Osteoblast (primary cell): ENCODE data around the gene CCDC82. TPM values are rescaled to one million over a fixed set of nuclear protein-coding genes. Genes with fewer than 3 reads are reported as not detected.

ENCODE experiments used
- DNase-seq: peaks from one replicate; pipeline ENCODE4 v3.0.0; 2011; ENCODE audit warnings: low spot score, mixed read lengths; ENCODE audit not compliant: insufficient read length; ENCODE audit errors: missing footprints
- H2AFZ ChIP-seq: 2 replicates; pipeline ENCODE4 v1.6.0; 2011; ENCODE audit warnings: mild to moderate bottlenecking, low read length
- H3K27ac ChIP-seq: 2 replicates; pipeline ENCODE4 v1.5.1; 2011; ENCODE audit warnings: mild to moderate bottlenecking, low read depth, low read length, moderate library complexity
- H3K27me3 ChIP-seq: 2 replicates; pipeline ENCODE4 v1.6.0; 2012; ENCODE audit warnings: mild to moderate bottlenecking, control low read depth, inconsistent platforms, low read length, moderate library complexity; ENCODE audit not compliant: insufficient read depth
- H3K36me3 ChIP-seq: 2 replicates; pipeline ENCODE4 v1.5.1; 2011; ENCODE audit warnings: mild to moderate bottlenecking, low read length, control low read depth, moderate library complexity; ENCODE audit not compliant: insufficient read depth
- H3K4me1 ChIP-seq: 2 replicates; pipeline ENCODE4 v1.5.1; 2011; ENCODE audit warnings: mild to moderate bottlenecking, low read length, control low read depth, moderate library complexity; ENCODE audit not compliant: insufficient read depth
- H3K4me2 ChIP-seq: 2 replicates; pipeline ENCODE4 v1.6.0; 2011; ENCODE audit warnings: mild to moderate bottlenecking, low read length; ENCODE audit not compliant: insufficient read depth
- H3K4me3 ChIP-seq: fragments of 200-600 bp; sonication (generic); 3 replicates; pipeline ENCODE4 v1.5.1; 2012; ENCODE audit warnings: mild to moderate bottlenecking, low read length, inconsistent platforms; ENCODE audit not compliant: insufficient read depth
- H3K79me2 ChIP-seq: 2 replicates; pipeline ENCODE4 v1.6.0; 2012; ENCODE audit warnings: mild to moderate bottlenecking, low read length, control low read depth, inconsistent platforms; ENCODE audit not compliant: insufficient read depth
- H3K9me3 ChIP-seq: 2 replicates; pipeline ENCODE4 v1.5.1; 2011; ENCODE audit warnings: low read depth, low read length, control low read depth
- H4K20me1 ChIP-seq: 2 replicates; pipeline ENCODE4 v1.6.0; 2012; ENCODE audit warnings: mild to moderate bottlenecking, low read length, control low read depth; ENCODE audit not compliant: insufficient read depth
- total RNA-seq: library from RNA; depleted of rRNA; stranded (reverse); fragments of >200 nt; gene quantifications from 2 replicates; pipeline ENCODE4 v1.2.3, GENCODE V29; 2012
- TF ChIP-seq, protein P1 (sequence below): IDR thresholded peaks from 2 replicates; pipeline ENCODE4 v1.5.1; 2011; ENCODE audit warnings: mild to moderate bottlenecking, low read depth, low read length, moderate library complexity; ENCODE audit errors: extremely low read depth

The CCDC82 gene
- total RNA-seq, 1 donor, result 19.5 TPM

DNA sequence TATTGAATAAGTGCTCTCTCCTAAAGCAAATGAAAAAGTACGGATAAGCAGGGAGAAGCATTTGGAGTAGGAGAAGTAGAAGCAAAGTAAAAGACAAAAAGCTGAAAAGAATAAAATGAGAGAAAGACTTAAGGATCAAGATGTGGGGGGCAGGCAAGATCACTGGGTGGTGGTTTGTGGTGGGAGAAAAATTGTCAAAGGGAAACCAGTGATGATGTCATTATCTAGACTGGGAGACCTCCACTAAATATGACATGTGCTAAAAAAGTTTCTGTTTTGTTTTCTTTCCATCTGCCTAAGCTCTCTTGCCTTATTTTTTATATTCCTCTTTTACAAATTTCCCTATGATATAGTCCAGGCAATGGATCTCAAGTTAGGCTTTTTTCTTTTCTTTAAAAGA lies 31.9 kb downstream of the CCDC82 start:
- Histone ChIP-seq H2AFZ (no peak overlapping the region), H3K9me3 (no peaks in the 10 kb centered on the region), H3K36me3 (peaks cover 16% of the 10 kb centered on the region), H3K4me3 (no peak overlapping the region), H3K27me3 (no peaks in the 10 kb centered on the region), H3K79me2 (no peaks in the 10 kb centered on the region), H3K4me2 (no peak overlapping the region), H3K27ac (no peak overlapping the region), H3K4me1 (no peaks in the 10 kb centered on the region), H4K20me1 (no peaks in the 10 kb centered on the region)
- TF ChIP-seq, protein P1, sequence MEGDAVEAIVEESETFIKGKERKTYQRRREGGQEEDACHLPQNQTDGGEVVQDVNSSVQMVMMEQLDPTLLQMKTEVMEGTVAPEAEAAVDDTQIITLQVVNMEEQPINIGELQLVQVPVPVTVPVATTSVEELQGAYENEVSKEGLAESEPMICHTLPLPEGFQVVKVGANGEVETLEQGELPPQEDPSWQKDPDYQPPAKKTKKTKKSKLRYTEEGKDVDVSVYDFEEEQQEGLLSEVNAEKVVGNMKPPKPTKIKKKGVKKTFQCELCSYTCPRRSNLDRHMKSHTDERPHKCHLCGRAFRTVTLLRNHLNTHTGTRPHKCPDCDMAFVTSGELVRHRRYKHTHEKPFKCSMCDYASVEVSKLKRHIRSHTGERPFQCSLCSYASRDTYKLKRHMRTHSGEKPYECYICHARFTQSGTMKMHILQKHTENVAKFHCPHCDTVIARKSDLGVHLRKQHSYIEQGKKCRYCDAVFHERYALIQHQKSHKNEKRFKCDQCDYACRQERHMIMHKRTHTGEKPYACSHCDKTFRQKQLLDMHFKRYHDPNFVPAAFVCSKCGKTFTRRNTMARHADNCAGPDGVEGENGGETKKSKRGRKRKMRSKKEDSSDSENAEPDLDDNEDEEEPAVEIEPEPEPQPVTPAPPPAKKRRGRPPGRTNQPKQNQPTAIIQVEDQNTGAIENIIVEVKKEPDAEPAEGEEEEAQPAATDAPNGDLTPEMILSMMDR, result no peak
- DNase-seq, result no peak

DNA sequence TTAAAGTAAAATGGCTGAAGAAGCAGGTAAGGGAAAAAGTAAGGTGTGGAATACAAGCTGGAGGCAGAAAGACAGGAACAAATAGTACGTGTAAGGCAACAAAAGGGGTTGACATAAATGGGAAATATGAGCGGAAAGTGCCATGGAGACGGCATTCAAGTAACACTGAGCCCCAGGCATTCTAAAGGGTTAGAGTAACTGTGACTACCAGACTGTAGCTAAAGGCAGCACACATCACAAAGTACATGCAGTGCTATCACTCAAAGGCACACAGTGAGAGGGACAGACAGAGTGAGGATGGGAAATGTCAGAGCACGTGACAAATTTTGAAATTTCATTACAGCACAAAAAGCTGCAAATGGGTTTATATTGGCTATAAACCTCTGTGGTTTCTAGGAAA lies 32.9 kb downstream of the CCDC82 start:
- Histone ChIP-seq H3K79me2 (no peaks in the 10 kb centered on the region), H3K9me3 (no peaks in the 10 kb centered on the region), H4K20me1 (no peaks in the 10 kb centered on the region), H3K4me3 (no peak overlapping the region), H3K4me1 (no peaks in the 10 kb centered on the region), H3K27me3 (no peaks in the 10 kb centered on the region), H3K4me2 (no peak overlapping the region), H2AFZ (no peak overlapping the region), H3K36me3 (peaks cover 16% of the 10 kb centered on the region), H3K27ac (no peak overlapping the region)
- DNase-seq, result no peak
- TF ChIP-seq, protein P1, result no peak

DNA sequence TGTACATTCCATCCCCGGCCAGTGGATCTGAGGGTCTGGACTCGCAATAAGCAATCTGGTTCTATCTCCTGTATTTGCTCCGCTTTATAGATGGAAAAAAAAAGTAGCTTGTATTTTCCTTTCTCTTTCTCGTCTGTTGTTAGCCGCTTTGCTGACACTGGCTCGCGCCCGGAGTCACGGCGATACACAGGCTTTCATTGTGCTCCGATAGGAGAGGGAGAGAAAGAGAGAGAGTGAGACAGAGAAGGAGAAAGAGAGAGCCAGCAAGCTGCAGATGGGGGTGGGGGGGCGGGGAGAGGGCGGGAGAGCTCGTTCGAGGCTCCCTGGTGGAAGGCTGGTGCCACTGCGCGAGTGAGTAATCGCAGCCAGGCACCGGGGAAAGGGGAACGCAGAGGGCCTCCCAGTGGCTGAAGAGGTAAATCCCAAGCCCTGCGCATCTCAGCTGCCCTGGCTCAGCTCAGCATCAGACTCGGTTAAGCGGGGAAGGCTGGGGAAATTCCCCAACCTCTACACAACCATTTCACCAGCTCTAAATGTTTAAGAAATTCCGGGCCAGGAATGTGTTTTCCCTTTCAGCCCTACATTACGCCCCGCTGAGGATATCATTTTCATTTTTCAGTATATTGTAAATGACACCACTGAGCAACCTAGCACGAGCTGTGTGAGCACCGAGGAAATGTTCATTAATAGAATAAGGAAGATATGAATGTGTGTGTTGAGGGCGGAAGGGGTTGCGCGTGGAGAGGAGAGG lies 46.6 kb downstream of the CCDC82 start, which contains the start of gene MAML2:
TSS of gene MAML2 (minus strand) at position 235 of the 751 bp plus-strand sequence. CDS start 1,300 bp downstream, outside the sequence.
- Histone ChIP-seq H4K20me1 (peaks cover 4% of the 10 kb centered on the region), H3K27me3 (no peaks in the 10 kb centered on the region), H3K27ac (peak within 1 kb of the TSS; percentile 95), H3K4me3 (peak within 1 kb of the TSS; percentile 80), H3K36me3 (no peaks in the 10 kb centered on the region), H3K4me1 (peaks cover 36% of the 10 kb centered on the region), H3K9me3 (no peaks in the 10 kb centered on the region), H3K79me2 (peaks cover 49% of the 10 kb centered on the region), H3K4me2 (peak within 1 kb of the TSS; percentile 96), H2AFZ (peak within 1 kb of the TSS; percentile 75)
- TF ChIP-seq, protein P1, result peak; percentile 74
- peak; percentile 95 for DNase-seq

DNA sequence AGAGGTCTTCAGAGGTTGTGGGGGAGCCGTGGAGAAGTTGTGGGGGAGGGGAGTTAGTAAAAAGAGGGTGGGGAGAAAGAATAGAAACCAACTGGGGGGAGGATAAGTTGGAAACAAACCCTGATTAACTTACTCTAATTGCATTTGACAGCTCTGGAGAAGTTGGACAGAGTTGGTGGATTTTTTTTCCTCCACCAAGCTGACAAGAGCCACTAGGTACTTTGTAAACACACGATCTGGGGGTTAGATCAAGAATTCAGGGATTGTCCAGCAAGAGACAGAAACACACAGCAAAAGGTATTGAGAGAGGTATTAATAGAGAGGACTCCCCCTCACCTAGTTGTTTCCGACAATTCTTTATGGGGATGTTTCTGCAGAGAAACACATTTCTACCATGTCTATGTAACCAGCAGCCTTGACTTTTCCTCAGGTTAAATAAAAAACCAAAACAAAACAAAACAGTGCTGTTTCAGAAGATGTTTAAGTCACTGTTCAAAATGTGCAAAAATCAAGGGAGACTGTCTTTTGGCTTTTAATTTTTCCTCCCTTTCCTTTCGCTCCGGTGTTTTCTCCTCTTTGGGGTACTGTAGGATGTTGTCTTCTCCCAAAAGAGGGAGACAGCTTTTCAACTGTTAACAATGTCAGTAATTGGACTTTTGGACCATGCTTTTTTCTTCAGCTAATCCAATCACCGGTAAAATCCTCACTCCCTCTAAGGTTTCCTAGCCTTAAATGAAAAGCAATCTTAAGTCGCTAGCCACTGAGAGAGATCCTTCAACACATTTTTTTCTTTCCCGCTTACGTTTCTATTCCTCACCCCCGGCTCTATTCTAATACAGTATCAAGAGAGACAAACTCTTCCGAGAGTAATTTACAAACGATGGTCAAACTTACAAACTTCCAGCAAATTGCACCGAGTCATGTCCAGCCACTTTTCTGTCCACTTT lies 47.4 kb downstream of the CCDC82 start:
- TF ChIP-seq, protein P1, result no peak

More for the DNA sequence above, 47.4 kb downstream of the CCDC82 start:
- H3K4me3 ChIP-seq, result peak overlapping the region; percentile 80
- H4K20me1 ChIP-seq, result peaks cover 12% of the 10 kb centered on the region
- H3K79me2 ChIP-seq, result peaks cover 57% of the 10 kb centered on the region
- H3K36me3 ChIP-seq, result no peaks in the 10 kb centered on the region
- H3K4me1 ChIP-seq, result peaks cover 44% of the 10 kb centered on the region
- peak overlapping the region; percentile 96 for H3K4me2 ChIP-seq
- H3K9me3 ChIP-seq, result no peaks in the 10 kb centered on the region
- H3K27ac ChIP-seq, result peak overlapping the region; percentile 95
- H3K27me3 ChIP-seq, result no peaks in the 10 kb centered on the region
- peak overlapping the region; percentile 64 for H2AFZ ChIP-seq
- no peak for DNase-seq
